NCI-H510A treated with DMSO at 0.1 percent for 48 hours (cell line): Measurements from ENCODE around the gene AVP.
"Not testable (repeated sequence)": the region's sequence is repeated elsewhere in the genome, so short reads cannot be mapped to it uniquely, and the experiment has no call there.

Experiments used
- DNase-seq: peaks from one replicate; lab custom pipeline; 2025; lab: John Stamatoyannopoulos, UW

The AVP gene

GRCh38 chr20:3084283-3084985 lies at the start of gene AVP:
Gene AVP (minus strand): TSS chr20:3084724. CDS start chr20:3084674, 50 bp downstream.
- no peak for DNase-seq

- DNase-seq: no peak
Measured at GRCh38 chr20:3134151-3134550, 49.6 kb upstream of the AVP start.

- DNase-seq: no peak
Measured at GRCh38 chr20:3133155-3133554, 48.6 kb upstream of the AVP start.

GRCh38 chr20:3130051-3130600 lies 45.6 kb upstream of the AVP start:
- DNase-seq: no peak

GRCh38 chr20:3129094-3129493 lies 44.6 kb upstream of the AVP start:
- no peak for DNase-seq

- DNase-seq: no peak
Measured at GRCh38 chr20:3128275-3128984, 43.9 kb upstream of the AVP start.

GRCh38 chr20:3126527-3126859 lies 42.0 kb upstream of the AVP start:
- DNase-seq: no peak

GRCh38 chr20:3125776-3126526 lies 41.4 kb upstream of the AVP start:
- DNase-seq: not testable (repeated sequence)

GRCh38 chr20:3124773-3125560 lies 40.4 kb upstream of the AVP start:
- not testable (repeated sequence) for DNase-seq

GRCh38 chr20:3124163-3124562 lies 39.6 kb upstream of the AVP start:
- not testable (repeated sequence) for DNase-seq

GRCh38 chr20:3123542-3123941 lies 39.0 kb upstream of the AVP start:
- DNase-seq: no peak

GRCh38 chr20:3121955-3122610 lies 37.6 kb upstream of the AVP start:
- DNase-seq: no peak

GRCh38 chr20:3121271-3121911 lies 36.9 kb upstream of the AVP start:
- DNase-seq: no peak

GRCh38 chr20:3119044-3119443 lies 34.5 kb upstream of the AVP start:
- DNase-seq: no peak

- peak; percentile 34 for DNase-seq
Measured at GRCh38 chr20:3117839-3118379, 33.4 kb upstream of the AVP start.

GRCh38 chr20:3116341-3116740 lies 31.8 kb upstream of the AVP start:
- no peak for DNase-seq

- peak; percentile 57 for DNase-seq
Measured at GRCh38 chr20:3115190-3116107, 30.9 kb upstream of the AVP start.

- DNase-seq: no peak
Measured at GRCh38 chr20:3111995-3112394, 27.5 kb upstream of the AVP start.

GRCh38 chr20:3111507-3111906 lies 27.0 kb upstream of the AVP start:
- no peak for DNase-seq
